Aorta (tissue), 5 donors: ENCODE measurements around the gene DFFB. TPM values are rescaled to one million over a fixed set of nuclear protein-coding genes. Genes with fewer than 3 reads are reported as not detected.

Experiments
- ATAC-seq: fragments of 200-7000 bp; cut with Tn5 transposase; one replicate; pipeline ENCODE4 v1.9.1; 2022; ENCODE audit warnings: moderate library complexity; ENCODE audit not compliant: low FRiP score
- DNase-seq, 2 donors: peaks; one replicate each; pipeline ENCODE4 v3.0.0-alpha.2; 2020
- H3K27ac ChIP-seq, 2 donors: one replicate each; pipeline ENCODE4 v1.5.1; 2013; ENCODE audit warnings: low read length in 2 of 2, mild to moderate bottlenecking in 2 of 2, moderate library complexity in 2 of 2, control low read depth in 1 of 2, inconsistent platforms in 1 of 2, low read depth in 1 of 2
- H3K27me3 ChIP-seq, 2 donors: one replicate each; pipeline ENCODE4 v1.6.1; 2013; ENCODE audit warnings: control low read depth in 1 of 2, low read length in 1 of 2, mild to moderate bottlenecking in 1 of 2, moderate library complexity in 1 of 2; ENCODE audit not compliant: insufficient read depth in 2 of 2, control insufficient read depth in 1 of 2
- H3K36me3 ChIP-seq, 2 donors: one replicate each; pipeline ENCODE4 v1.6.1; 2013; ENCODE audit warnings: control low read depth in 1 of 2, low read length in 1 of 2, mild to moderate bottlenecking in 1 of 2; ENCODE audit not compliant: insufficient read depth in 2 of 2, control insufficient read depth in 1 of 2
- H3K4me1 ChIP-seq, 2 donors: one replicate each; pipeline ENCODE4 v1.6.1; 2013; ENCODE audit warnings: low read length in 2 of 2, control low read depth in 1 of 2, mild to moderate bottlenecking in 1 of 2, moderate library complexity in 1 of 2; ENCODE audit not compliant: insufficient read depth in 2 of 2, control insufficient read depth in 1 of 2
- H3K4me3 ChIP-seq, 2 donors: one replicate each; pipeline ENCODE4 v1.5.1; 2013; ENCODE audit warnings: low read length in 2 of 2, control low read depth in 1 of 2, mild to moderate bottlenecking in 1 of 2
- H3K9me3 ChIP-seq: one replicate; pipeline ENCODE4 v1.6.1; 2013; ENCODE audit warnings: mild to moderate bottlenecking, low read length; ENCODE audit not compliant: control insufficient read depth
- WGBS, 2 donors: extraction: QIAGEN DNeasy Blood & Tissue Kit; methylation state at CpG; one replicate each; pipeline ENCODE4 v1.1.7; 2013; 5-methylcytosine and 5-hydroxymethylcytosine counted together
- intact Hi-C, 2 donors: fragments of 100-400 bp; cut with DNase I; formaldehyde crosslinking; loops; one replicate each; pipeline versions ENCODE4 v1.14.2 to v1.15.0; 2022
- polyA plus RNA-seq, 2 donors: library from polyadenylated mRNA; stranded (reverse); fragments of 200-250 nt; gene quantifications; one replicate each; pipeline ENCODE4 v1.2.3, GENCODE V29; 2013
- total RNA-seq, 2 donors: library from RNA; stranded (reverse); fragmentation: NEBNext Ultra II Directional; extraction: Animal tissue kit (Norgen Biotek cat#: 25700); gene quantifications; one replicate each; pipeline ENCODE4 v1.2.1, GENCODE V29; 2021
- donor health status: healthy with polysubstance abuse.
- donor health status: Bipolar disorder and iron deficiency.
- donor health status: DM: no; HTN: no; CAD: no.
- donor health status: DM: no; HTN: no; CAD: no.
- donor health status: DM: yes; HTN: yes; CAD: no.

The DFFB gene
- total and polyA plus RNA-seq, 4 donors: 4.3 to 10.2 (median 6.9) TPM

GRCh38 chr1:3905266-3905952 lies 48.1 kb downstream of the DFFB start:
- Histone ChIP-seq H3K36me3 (no peaks in the 10 kb centered on the region), H3K27me3 (no peaks in the 10 kb centered on the region), H3K9me3 (no peaks in the 10 kb centered on the region), H3K27ac (no peak overlapping the region), H3K4me1 (no peaks in the 10 kb centered on the region), H3K4me3 (no peak overlapping the region)
- DNase-seq (peak; percentile 41 to 57), ATAC-seq (no peak)
- intact Hi-C loops: no loop called here
- WGBS, 2 donors: 85 to 91% methylated on average over 19 of the region's 19 CpGs

GRCh38 chr1:3905953-3906671 lies 48.8 kb downstream of the DFFB start:
- peak; percentile 32 to 71 for DNase-seq
- intact Hi-C loops: no loop called here

GRCh38 chr1:3906672-3907020 lies 49.4 kb downstream of the DFFB start:
- WGBS, 2 donors: 75 to 78% methylated on average over 11 of the region's 11 CpGs
- H3K36me3 ChIP-seq: no peaks in the 10 kb centered on the region
- no peak overlapping the region for H3K27ac ChIP-seq
- intact Hi-C loops: no loop called here
- no peaks in the 10 kb centered on the region for H3K9me3 ChIP-seq
- no peak overlapping the region for H3K4me3 ChIP-seq
- ATAC-seq: no peak
- DNase-seq: peak; percentile 30 to 59
- no peaks in the 10 kb centered on the region for H3K27me3 ChIP-seq
- H3K4me1 ChIP-seq: no peaks in the 10 kb centered on the region

More at GRCh38 chr1:3905953-3906671, 48.8 kb downstream of the DFFB start:
- 85 to 88% methylated on average over 18 of the region's 18 CpGs for WGBS, 2 donors
- no peak overlapping the region for H3K27ac ChIP-seq
- H3K4me1 ChIP-seq: no peaks in the 10 kb centered on the region
- no peaks in the 10 kb centered on the region for H3K27me3 ChIP-seq
- no peaks in the 10 kb centered on the region for H3K36me3 ChIP-seq
- no peaks in the 10 kb centered on the region for H3K9me3 ChIP-seq
- no peak overlapping the region for H3K4me3 ChIP-seq
- ATAC-seq: no peak

- Histone ChIP-seq H3K27me3 (no peaks in the 10 kb centered on the region), H3K36me3 (no peaks in the 10 kb centered on the region), H3K27ac (no peak overlapping the region), H3K9me3 (no peaks in the 10 kb centered on the region), H3K4me1 (no peaks in the 10 kb centered on the region), H3K4me3 (no peak overlapping the region)
- ATAC-seq (no peak), DNase-seq (peak; percentile 37 to 64)
- intact Hi-C loops: no loop called here
- WGBS, 2 donors: 57 to 66% methylated on average over 22 of the region's 22 CpGs
These were observed 49.8 kb downstream of the DFFB start for GRCh38 chr1:3907031-3907534.

- intact Hi-C loops: no loop called here
- 77 to 78% methylated on average over 22 of the region's 22 CpGs for WGBS, 2 donors
- H3K4me1 ChIP-seq: no peaks in the 10 kb centered on the region
- DNase-seq (peak; percentile 40 to 67), ATAC-seq (no peak)
- H3K27me3 ChIP-seq: no peaks in the 10 kb centered on the region
- no peak overlapping the region for H3K4me3 ChIP-seq
- no peaks in the 10 kb centered on the region for H3K36me3 ChIP-seq
- H3K27ac ChIP-seq: no peak overlapping the region
- H3K9me3 ChIP-seq: no peaks in the 10 kb centered on the region
These were observed 50.4 kb downstream of the DFFB start for GRCh38 chr1:3907621-3908165.

- Histone ChIP-seq H3K9me3 (no peaks in the 10 kb centered on the region), H3K36me3 (no peaks in the 10 kb centered on the region), H3K27ac (no peak overlapping the region), H3K27me3 (no peaks in the 10 kb centered on the region), H3K4me1 (no peaks in the 10 kb centered on the region), H3K4me3 (no peak overlapping the region)
- DNase-seq (peak in 1 of 2 donors; percentile 70), ATAC-seq (no peak)
- intact Hi-C loops: no loop called here
- WGBS, 2 donors: 68 to 74% methylated on average over 17 of the region's 17 CpGs
These were observed 51.7 kb downstream of the DFFB start for GRCh38 chr1:3908886-3909517.

GRCh38 chr1:3909615-3910014 lies 52.3 kb downstream of the DFFB start:
- WGBS, 2 donors: 73 to 74% methylated on average over 7 of the region's 7 CpGs
- Histone ChIP-seq H3K27me3 (no peaks in the 10 kb centered on the region), H3K9me3 (no peaks in the 10 kb centered on the region), H3K4me3 (no peak overlapping the region), H3K36me3 (no peaks in the 10 kb centered on the region), H3K4me1 (no peaks in the 10 kb centered on the region), H3K27ac (no peak overlapping the region)
- ATAC-seq: no peak
- intact Hi-C loops: no loop called here
- peak in 1 of 2 donors; percentile 25 for DNase-seq

- WGBS, 2 donors: 85% methylated on average over 30 of the region's 30 CpGs
- intact Hi-C loops: no loop called here
- Histone ChIP-seq H3K4me3 (no peak overlapping the region), H3K9me3 (no peaks in the 10 kb centered on the region), H3K36me3 (no peaks in the 10 kb centered on the region), H3K27ac (no peak overlapping the region), H3K4me1 (no peaks in the 10 kb centered on the region), H3K27me3 (no peaks in the 10 kb centered on the region)
- DNase-seq (peak in 1 of 2 donors; percentile 67), ATAC-seq (no peak)
These were observed 52.9 kb downstream of the DFFB start for GRCh38 chr1:3910049-3910731.
